Hematopoietic multipotent progenitor cell treated with erythropoietin and hydrocortisone succinate and interleukin-3 and kit ligand, for 8 days (in vitro differentiated cells): ENCODE measurements around the gene FAM78A.
"Not testable (repeated sequence)": the region's sequence is repeated elsewhere in the genome, so short reads cannot be mapped to it uniquely, and the experiment has no call there.

Source experiments
- DNase-seq: peaks from one replicate; pipeline ENCODE4 v3.0.0-alpha.2; 2015

The FAM78A gene

GRCh38 chr9:131262327-131263032 is 13.8 kb downstream of the FAM78A start:
- no peak for DNase-seq

- DNase-seq = no peak
Observed at GRCh38 chr9:131260751-131261452, 15.4 kb downstream of the FAM78A start.

GRCh38 chr9:131259916-131260597 is 16.3 kb downstream of the FAM78A start:
- no peak for DNase-seq

- DNase-seq = no peak
Observed at GRCh38 chr9:131259432-131259898, 16.8 kb downstream of the FAM78A start.

GRCh38 chr9:131258698-131259431 is 17.4 kb downstream of the FAM78A start:
- DNase-seq = no peak

- no peak for DNase-seq
Observed at GRCh38 chr9:131258186-131258585, 18.1 kb downstream of the FAM78A start.

GRCh38 chr9:131257266-131258025 is 18.9 kb downstream of the FAM78A start:
- DNase-seq = no peak

GRCh38 chr9:131255676-131256197 is 20.6 kb downstream of the FAM78A start:
- no peak for DNase-seq

- DNase-seq = no peak
Observed at GRCh38 chr9:131254626-131255025, 21.7 kb downstream of the FAM78A start.

- peak; percentile 50 for DNase-seq
Observed at GRCh38 chr9:131253891-131254491, 22.3 kb downstream of the FAM78A start.

- no peak for DNase-seq
Observed at GRCh38 chr9:131252120-131252519, 24.2 kb downstream of the FAM78A start.

GRCh38 chr9:131246618-131247017 is 29.7 kb downstream of the FAM78A start:
- no peak for DNase-seq

- DNase-seq = not testable (repeated sequence)
Observed at GRCh38 chr9:131244331-131244730, 32.0 kb downstream of the FAM78A start.

GRCh38 chr9:131240047-131240921 is 36.0 kb downstream of the FAM78A start:
- no peak for DNase-seq

GRCh38 chr9:131239161-131239975 is 36.9 kb downstream of the FAM78A start:
- no peak for DNase-seq

GRCh38 chr9:131238402-131239021 is 37.8 kb downstream of the FAM78A start:
- no peak for DNase-seq

GRCh38 chr9:131237931-131238401 is 38.3 kb downstream of the FAM78A start:
- DNase-seq = peak; percentile 87

- DNase-seq = peak; percentile 16
Observed at GRCh38 chr9:131237291-131237690, 39.0 kb downstream of the FAM78A start.

- no peak for DNase-seq
Observed at GRCh38 chr9:131236761-131237160, 39.5 kb downstream of the FAM78A start.
